ENCODE results near the gene DCAF15.

The DCAF15 gene

DNA sequence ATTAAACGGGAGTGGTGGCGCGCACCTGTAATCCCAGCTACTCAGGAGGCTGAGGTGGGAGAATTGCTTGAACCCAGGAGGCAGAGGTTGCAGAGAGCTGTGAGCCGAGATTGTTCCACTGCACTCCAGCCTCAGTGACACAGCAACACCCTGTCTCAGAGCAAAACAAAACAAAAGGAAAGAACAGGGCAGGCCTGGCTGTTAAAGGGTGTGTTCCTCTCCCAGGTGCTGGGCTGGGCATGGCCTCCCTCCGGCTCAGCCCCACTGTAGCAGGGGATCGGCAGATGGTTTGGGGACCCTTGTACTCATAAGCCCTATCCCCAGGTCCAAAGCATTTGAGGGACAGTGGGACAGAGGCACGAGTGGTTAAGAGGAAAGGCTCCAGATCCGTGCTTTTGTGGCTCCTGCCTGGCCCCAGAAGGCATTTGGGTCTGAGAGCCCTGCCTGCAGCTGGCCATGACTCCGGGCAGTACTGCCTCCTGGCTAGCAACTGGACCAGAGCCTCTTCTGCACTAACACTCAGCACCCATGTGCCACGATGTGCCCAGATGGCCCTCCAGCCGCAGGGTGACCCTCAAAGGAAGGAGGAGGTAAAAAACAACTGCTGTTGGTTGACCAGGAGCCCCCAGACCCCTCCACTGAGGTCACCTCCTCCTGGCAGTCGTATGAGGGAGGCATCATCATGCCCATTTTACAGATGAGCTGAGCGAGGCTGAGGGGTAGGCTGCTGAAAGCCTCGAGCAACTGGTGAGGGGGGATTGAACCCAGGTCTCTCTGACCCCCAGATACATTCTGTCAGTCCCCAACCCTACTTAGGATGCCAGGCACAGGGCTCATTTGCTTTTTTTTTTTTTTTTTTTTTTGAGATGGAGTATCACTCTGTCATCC is 43.8 kb downstream of the DCAF15 start:
- DNase-seq = no peak

DNA sequence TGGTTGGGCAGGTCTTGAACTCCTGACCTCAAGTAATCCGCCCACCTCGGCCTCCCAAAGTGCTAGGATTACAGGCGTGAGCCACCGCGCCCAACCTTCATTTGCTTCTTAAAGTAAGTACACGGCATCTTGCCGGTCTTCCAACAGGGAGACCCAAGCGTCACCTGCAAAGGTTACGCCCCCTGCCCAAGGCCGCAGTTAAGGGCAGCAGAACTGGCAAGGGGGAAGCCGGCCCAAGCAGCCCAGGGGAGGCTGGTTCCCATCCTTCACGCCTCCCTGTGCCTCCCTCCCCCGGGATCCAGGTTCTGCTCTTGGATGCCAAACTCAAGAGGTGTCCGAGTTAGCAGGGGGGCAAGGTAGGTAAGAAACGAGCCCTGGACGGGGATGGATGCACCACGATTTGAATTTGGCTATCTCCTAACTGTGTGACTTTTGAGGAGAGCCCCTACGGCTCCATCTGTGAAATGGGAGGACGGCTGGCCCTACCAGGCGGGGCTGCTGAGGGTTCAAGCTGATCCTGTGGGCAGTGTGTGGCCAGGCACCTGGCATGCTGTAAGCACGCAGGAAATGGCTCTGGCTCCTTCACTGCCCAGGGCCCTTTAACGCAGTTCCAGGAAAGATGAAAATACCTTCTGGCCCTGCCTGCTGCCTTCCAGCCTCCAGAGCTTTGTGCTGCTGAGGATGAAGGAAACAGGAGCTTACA is 44.8 kb downstream of the DCAF15 start:
- DNase-seq = no peak

DNA sequence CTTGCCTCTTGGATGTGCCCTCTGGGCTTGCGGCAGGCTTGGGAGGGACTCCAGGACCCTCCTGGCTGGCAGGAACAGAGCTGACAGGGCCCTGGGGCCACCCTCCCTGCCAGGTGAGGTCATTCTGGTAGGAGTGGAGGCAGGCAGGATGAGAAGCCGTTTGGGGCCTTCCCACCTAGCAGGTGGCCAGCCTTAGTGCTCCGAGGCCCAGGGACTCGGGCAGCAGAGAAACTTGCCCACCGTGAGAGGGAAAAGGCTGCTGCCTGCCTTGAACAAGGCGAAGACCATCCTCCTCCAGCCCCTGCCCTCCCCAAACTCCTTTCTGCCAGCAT is 45.3 kb downstream of the DCAF15 start:
- no peak for DNase-seq

DNA sequence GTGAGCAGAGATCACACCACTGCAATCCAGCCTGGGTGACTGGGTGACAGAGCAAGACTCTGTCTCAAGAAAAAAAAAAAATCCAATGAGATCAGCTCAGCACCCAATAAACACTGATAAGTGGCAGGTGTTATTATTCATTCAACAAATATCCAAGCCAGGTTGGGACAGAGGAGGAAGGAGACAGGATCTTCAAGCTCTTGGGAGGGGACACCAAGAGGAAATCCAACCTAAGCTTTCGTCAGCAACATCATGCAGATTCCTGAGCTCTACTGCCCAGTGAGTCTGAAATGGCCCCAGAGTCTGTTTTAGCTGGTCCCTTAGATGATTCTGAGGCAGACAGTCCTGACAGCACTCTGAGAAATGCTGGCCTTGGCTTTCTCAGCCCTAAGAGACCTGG is 46.1 kb downstream of the DCAF15 start:
- DNase-seq = no peak

DNA sequence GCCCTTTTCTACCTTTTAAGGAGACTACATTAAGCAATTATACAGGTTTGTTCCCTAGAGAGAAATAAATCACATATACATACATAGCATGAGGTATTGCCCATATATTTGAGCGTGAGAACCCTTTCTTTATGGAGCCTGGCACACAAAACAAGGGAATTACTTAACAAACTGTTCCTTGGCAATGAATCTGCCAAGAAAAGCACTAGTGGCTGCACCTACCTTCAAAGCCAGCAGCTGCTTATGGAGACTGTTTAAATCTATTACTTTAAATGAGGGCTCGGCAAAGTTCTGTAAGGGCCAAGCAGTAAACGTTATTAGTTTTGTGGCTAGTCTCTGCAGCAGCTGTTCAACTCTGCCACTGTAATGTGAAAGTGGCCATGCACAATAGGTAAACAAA is 46.8 kb downstream of the DCAF15 start:
- no peak for DNase-seq

DNA sequence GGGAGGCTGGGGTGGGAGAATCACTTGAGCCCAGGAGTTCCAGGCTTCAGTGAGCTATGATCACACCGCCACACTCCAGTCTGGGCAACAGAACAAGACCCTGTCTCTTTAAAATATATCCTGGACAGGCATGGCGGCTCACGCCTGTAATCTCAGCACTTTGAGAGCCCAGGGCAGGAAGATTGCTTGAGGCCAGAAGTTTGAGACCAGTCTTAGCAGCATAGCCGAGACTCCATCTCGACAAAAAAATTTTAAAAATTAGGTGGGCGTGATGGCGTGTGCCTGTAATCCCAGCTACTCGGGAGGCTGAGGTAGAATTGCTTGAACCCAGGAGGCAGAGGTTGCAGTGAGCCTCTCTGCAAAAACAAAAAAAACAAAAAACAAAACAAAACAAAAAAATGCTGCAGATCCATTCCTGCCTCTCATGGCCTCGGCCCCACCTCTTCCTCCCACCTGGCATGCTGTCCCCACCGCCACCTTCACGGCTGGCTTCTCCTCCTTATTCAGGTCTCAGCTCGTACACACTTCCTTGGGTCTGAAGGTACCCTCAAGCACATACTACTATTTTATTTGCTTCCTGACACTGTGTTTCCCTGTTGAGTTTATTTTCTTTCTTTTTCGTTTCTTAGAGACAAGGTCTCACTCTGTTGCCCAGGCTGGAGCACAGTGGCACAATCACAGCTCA is 48.5 kb downstream of the DCAF15 start:
- no peak for DNase-seq

DNA sequence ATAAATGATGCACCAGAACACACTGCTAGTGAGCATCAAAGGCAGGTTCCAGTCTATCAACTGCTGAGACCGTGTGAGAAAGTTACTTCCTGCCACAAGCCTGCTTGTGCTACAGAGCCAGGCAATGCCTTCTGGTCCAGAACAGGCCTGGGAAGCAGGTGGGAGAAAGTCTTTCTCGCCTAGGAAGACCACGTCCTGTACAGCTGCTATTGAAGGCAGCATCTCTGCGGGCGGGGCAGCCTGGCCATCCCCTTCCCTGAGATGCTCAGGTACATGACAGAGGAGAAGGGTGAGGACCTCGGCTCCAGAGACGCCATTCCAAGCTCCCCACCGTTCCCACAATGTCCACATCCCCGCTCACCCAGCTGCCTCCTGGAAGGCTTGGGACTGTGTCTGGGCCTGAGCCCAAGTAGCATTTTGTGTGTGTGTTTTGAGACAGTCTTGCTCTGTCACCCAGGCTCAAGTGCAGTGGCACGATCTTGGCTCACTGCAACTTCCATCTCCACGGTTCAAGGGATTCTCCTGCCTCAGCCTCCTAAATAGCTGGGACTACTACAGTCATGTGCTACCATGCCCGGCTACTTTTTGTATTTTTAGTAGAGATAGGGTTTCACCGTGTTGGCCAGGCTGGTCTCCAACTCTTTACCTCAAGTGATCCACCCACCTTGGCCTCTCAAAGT is 50.4 kb downstream of the DCAF15 start:
- DNase-seq = no peak

DNA sequence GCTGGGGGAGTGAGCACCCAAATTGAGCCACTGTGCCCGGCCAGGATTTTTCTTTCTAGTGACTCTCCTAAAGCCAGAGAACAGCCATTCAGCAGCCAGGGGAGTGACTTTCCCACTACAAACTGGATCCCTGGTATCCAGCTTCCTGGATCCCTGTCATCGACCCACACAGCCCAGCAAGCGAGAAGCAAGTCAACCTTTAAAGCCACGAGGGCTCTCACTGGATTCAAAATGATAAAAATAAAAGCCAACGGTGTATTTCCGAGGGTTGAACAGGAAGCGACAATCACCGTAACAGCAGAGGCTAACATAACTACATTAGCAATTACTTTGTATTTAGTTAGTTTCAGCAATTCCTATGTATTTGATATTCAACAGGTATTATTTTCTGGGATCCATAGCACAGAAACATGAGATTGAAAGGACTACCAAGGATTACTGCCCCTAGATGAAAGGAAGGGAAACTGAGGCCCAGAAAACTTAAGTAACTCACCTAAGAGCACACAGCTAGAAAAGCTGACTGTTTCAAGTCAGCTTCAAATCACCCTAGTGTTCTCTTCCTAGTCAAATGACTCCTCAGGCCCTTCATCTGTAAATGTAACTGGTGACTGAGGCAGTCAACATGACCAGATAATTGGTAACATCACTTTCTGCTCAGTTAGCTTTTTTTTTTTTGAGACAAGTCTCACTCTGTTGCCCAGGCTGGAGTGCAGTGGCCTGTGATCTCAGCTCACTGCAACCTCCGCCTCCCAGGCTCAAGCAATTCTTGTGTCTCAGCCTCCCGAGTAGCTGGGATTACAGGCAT is 51.1 kb downstream of the DCAF15 start:
- DNase-seq = no peak

DNA sequence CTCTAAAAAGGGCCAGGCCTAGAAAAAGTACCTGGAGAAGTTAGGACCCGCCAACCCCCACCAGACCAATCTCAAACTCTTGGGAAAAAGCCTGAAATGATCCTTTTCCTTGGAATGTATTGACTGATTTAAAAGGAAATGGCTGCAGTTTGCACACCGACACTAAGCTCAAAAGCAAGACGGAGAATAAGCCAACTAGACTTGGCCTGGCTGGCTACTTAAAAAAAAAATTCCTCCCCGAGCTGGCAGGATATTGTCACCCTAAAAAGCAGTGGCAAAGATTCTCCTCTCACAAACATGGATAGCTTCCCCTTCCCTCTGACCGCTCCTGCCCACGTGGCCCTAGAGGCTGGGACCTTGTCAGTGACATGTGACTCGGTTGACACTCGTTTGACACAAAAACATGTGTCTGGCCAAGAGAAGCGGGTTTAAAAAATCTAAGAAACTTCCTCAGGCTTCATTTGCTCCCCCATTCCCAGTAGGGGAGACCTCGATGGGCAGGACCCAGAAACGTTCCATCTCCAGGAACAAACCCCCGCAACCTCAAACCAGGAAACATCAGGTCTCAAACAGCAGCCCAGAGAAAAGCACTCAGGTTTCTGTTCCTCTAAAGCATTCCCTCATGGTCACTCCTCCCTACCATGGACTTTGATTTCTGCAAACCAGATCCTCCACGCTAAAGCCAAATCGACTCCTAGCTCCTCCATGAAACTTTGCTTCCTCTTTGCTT is 52.5 kb downstream of the DCAF15 start:
- DNase-seq = no peak

DNA sequence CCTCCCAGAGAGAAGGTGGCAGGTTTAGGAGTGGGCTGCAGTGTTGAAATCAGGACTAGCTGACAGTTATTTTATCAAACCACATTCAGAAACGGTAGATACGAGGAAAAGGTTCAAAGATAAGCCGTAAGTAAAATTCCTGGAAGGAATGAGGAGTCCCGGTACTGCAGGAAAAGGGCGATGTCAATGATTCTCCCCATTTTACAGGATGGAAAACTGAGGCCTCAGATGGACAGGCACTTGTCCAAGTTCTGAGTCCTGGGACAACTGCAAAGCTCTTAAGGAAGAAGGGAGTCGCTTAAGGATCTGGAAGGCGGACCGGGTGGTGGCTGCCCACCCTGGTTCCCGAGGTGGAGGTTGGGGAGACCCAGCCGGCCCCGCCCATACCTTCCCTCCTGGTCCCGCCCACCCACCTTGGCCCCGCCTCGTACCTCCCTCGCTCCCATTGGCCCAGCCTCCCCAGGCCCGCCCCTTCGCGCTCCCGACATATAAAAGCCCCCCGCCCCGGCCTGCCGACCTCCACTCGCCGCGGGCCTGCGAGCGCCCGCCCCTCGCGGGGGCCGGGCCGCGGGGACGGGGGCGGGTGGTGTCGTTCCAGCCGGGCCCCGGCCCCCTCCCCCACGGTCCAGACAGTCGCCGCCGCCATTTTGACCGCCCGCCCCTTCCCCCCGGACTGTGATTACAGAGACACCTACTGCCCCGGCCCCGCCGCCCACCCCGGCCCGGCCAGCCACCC is 53.2 kb downstream of the DCAF15 start:
- DNase-seq = peak; percentile 88

DNA sequence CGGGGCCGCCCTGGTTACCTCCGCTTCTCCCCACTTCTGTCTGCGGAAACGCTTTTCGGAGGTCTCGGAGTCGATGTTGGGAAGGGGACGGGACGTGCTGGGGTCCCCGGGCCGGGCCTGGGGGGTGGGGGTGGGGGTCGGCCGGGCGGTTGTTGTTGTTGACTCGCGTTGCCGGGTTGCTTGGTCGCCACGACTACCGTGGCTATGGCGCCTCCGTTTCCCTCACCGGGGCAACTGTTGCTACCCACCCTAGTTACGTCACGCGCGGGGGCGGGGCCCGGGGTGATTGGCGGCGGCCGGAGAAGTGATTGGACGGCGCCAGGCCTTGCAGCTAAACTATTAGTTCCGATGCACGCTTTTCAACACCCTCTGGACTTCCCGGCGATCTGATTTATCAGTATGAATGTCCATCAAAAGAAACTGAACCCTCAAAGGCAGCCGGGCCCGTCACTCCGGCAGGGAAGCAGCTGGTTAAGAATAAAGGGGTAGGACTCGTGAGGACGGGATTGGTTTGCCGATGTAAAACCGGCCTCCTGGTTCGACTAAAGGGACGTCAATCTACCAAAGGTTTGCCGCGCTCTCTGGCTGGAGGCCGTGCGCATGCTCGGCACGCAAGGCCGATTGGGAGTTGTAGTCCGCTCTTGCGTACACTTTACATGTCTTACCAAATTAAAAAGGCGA is 53.9 kb downstream of the DCAF15 start, which contains the start of gene RFX1:
Gene RFX1, minus strand, starts transcription at position 236 of the 681 bp plus-strand sequence. CDS start 12,477 bp downstream, outside the sequence.
- DNase-seq = peak; percentile 100

DNA sequence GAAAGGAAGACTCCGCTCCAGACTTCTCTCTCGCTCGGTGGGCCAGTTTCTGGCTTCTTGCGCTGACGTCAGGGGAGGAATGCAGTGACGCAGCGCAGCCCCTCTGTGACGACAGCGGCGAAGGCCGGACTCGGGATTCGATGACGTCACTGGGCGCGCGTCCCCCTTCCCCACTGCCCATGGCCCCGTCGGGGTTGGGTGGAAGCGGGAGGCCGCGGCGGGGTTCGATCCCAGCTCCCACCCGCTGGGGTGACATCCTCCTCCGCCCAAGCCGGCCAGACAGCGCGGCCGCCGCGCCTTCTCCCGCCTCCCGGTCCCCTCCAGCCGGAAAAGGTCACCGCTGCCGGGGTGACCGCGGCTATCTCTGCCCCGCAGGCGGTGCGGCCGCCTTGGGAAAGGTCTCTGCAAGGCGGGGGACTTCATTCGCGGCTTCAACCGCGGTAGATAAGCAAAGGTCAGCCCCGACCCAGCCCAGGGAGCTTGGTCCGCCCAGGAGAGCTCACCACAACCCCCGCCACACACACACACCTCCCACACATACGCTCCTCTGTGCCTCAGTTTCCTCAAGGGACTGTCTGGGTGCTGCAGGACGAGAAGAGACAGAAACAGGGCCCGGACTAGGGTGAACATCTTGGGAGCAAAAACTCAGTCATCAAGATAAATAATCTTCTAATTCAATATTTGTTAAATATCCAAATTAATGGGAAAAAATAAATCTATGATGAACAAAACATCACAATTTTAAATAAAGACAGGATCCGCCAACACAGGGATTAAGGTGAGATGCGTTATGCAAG is 54.7 kb downstream of the DCAF15 start:
- no peak for DNase-seq
